ENCODE measurements around the gene KDM8. TPM values are rescaled to one million over a fixed set of nuclear protein-coding genes. Genes with fewer than 3 reads are reported as not detected.

Gene KDM8
- 7.7 TPM for total RNA-seq (ENCODE audit: insufficient read depth, low replicate concordance)

GRCh38 chr16:27203507-27204311, at the start of gene KDM8:
Gene KDM8, plus strand, starts transcription at chr16:27203526. Its CDS starts 6,598 bp downstream, at chr16:27210124.
- DNase-seq (ENCODE audit: low spot score) = peak; percentile 100

- peak; percentile 31 for DNase-seq (ENCODE audit: low spot score)
Measured at GRCh38 chr16:27154705-27155521, 48.4 kb upstream of the KDM8 start.

GRCh38 chr16:27156579-27156978, 46.7 kb upstream of the KDM8 start:
- no peak for DNase-seq (ENCODE audit: low spot score)

GRCh38 chr16:27161398-27161797, 41.9 kb upstream of the KDM8 start:
- DNase-seq (ENCODE audit: low spot score) = no peak

GRCh38 chr16:27164352-27164751, 39.0 kb upstream of the KDM8 start:
- DNase-seq (ENCODE audit: low spot score) = no peak

GRCh38 chr16:27165576-27165975, 37.8 kb upstream of the KDM8 start:
- no peak for DNase-seq (ENCODE audit: low spot score)

GRCh38 chr16:27168790-27169189, 34.5 kb upstream of the KDM8 start:
- no peak for DNase-seq (ENCODE audit: low spot score)

- DNase-seq (ENCODE audit: low spot score) = no peak
Measured at GRCh38 chr16:27169511-27170071, 33.7 kb upstream of the KDM8 start.

- DNase-seq (ENCODE audit: low spot score) = no peak
Measured at GRCh38 chr16:27171584-27171983, 31.7 kb upstream of the KDM8 start.

- no peak for DNase-seq (ENCODE audit: low spot score)
Measured at GRCh38 chr16:27174007-27174406, 29.3 kb upstream of the KDM8 start.

GRCh38 chr16:27174798-27175197, 28.5 kb upstream of the KDM8 start:
- peak; percentile 55 for DNase-seq (ENCODE audit: low spot score)

GRCh38 chr16:27175888-27176287, 27.4 kb upstream of the KDM8 start:
- DNase-seq (ENCODE audit: low spot score) = no peak

GRCh38 chr16:27177031-27177774, 26.1 kb upstream of the KDM8 start:
- no peak for DNase-seq (ENCODE audit: low spot score)

GRCh38 chr16:27179500-27180072, 23.7 kb upstream of the KDM8 start:
- DNase-seq (ENCODE audit: low spot score) = peak; percentile 63

GRCh38 chr16:27181019-27181790, 22.1 kb upstream of the KDM8 start:
- DNase-seq (ENCODE audit: low spot score) = no peak

GRCh38 chr16:27182906-27183405, 20.4 kb upstream of the KDM8 start:
- DNase-seq (ENCODE audit: low spot score) = no peak

GRCh38 chr16:27185776-27186130, 17.6 kb upstream of the KDM8 start:
- DNase-seq (ENCODE audit: low spot score) = no peak

GRCh38 chr16:27188633-27189032, 14.7 kb upstream of the KDM8 start:
- no peak for DNase-seq (ENCODE audit: low spot score)

- DNase-seq (ENCODE audit: low spot score) = no peak
Measured at GRCh38 chr16:27189335-27189972, 13.9 kb upstream of the KDM8 start.

- no peak for DNase-seq (ENCODE audit: low spot score)
Measured at GRCh38 chr16:27190316-27190871, 12.9 kb upstream of the KDM8 start.
